DOHH2 (cell line): ENCODE data around the gene CPNE2.

ENCODE experiments used
- CTCF ChIP-seq: fragments of 200-600 bp; sonication (generic); IDR thresholded peaks from one replicate; pipeline ENCODE4 v1.5.1; 2014; ENCODE audit warnings: antibody characterized with exemption, mild to moderate bottlenecking, low read depth, low read length; ENCODE audit not compliant: poor library complexity, severe bottlenecking
- EZH2phosphoT487 ChIP-seq: fragments of 200-600 bp; sonication (generic); IDR thresholded peaks from 2 replicates; pipeline ENCODE4 v1.6.1; 2017; ENCODE audit warnings: borderline replicate concordance, mild to moderate bottlenecking, antibody characterized with exemption, low read length, moderate library complexity, mixed read lengths

GRCh38 chr16:57151369-57151768 is 59.0 kb downstream of the CPNE2 start:
- TF ChIP-seq CTCF (no peak), EZH2phosphoT487 (no peak)
